OCI-LY7 (cell line): ENCODE results near the gene TCF12. TPM values are rescaled to one million over a fixed set of nuclear protein-coding genes. Genes with fewer than 3 reads are reported as not detected.

Experiments used
- BruUV-seq: library from RNA; stranded (reverse); fragments of 400-500 nt; replicated peaks from 2 replicates; lab custom pipeline; 2021; lab: Mats Ljungman, UMichigan
- CTCF ChIA-PET: fragments of 300-600 bp; sonication (Branson Sonifier 250); formaldehyde crosslinking; loops from one replicate; lab custom pipeline; 2022; ENCODE audit warnings: antibody characterized with exemption; ENCODE audit not compliant: unreplicated experiment; lab: Charles Lee
- POLR2A ChIA-PET: fragments of 300-600 bp; sonication (Branson Sonifier 250); formaldehyde crosslinking; loops from one replicate; lab custom pipeline; 2022; ENCODE audit warnings: antibody characterized with exemption; lab: Charles Lee
- DNase-seq: peaks from one replicate; pipeline ENCODE4 v3.0.0-alpha.2; 2015; ENCODE audit warnings: low spot score
- H2AFZ ChIP-seq: fragments of 200-600 bp; sonication (generic), shearing (Covaris generic); 2 replicates; pipeline ENCODE4 v1.6.1; 2014; ENCODE audit warnings: mild to moderate bottlenecking, antibody characterized with exemption, low read length, moderate library complexity
- H3K27ac ChIP-seq: fragments of 200-600 bp; sonication (generic); 2 replicates; pipeline ENCODE4 v1.5.1; 2014; ENCODE audit warnings: mixed run types, low read depth, mild to moderate bottlenecking, moderate library complexity, low read length, inconsistent platforms; ENCODE audit not compliant: poor library complexity, severe bottlenecking
- H3K36me3 ChIP-seq: fragments of 200-600 bp; sonication (generic); 2 replicates; pipeline ENCODE4 v1.6.1; 2014; ENCODE audit warnings: mild to moderate bottlenecking, antibody characterized with exemption, low read length, moderate library complexity, mixed read lengths; ENCODE audit not compliant: insufficient read depth
- H3K4me1 ChIP-seq: fragments of 200-600 bp; sonication (generic); 2 replicates; pipeline ENCODE4 v1.5.1; 2014; ENCODE audit warnings: mild to moderate bottlenecking, low read length; ENCODE audit not compliant: insufficient read depth, poor library complexity, severe bottlenecking
- H3K4me2 ChIP-seq: fragments of 200-600 bp; sonication (generic); 2 replicates; pipeline ENCODE4 v1.6.1; 2014; ENCODE audit warnings: mild to moderate bottlenecking, low read length
- H3K4me3 ChIP-seq: fragments of 200-600 bp; sonication (generic); 2 replicates; pipeline ENCODE4 v1.5.1; 2014; ENCODE audit warnings: mild to moderate bottlenecking, low read depth, low read length; ENCODE audit not compliant: poor library complexity, severe bottlenecking
- H3K79me2 ChIP-seq: fragments of 200-600 bp; sonication (generic); 2 replicates; pipeline ENCODE4 v1.6.1; 2016; ENCODE audit warnings: low read depth, mild to moderate bottlenecking, low read length, moderate library complexity, mixed read lengths; ENCODE audit not compliant: insufficient read depth
- H3K9me2 ChIP-seq: fragments of 200-600 bp; sonication (generic); 2 replicates; pipeline ENCODE4 v1.6.1; 2016; ENCODE audit warnings: mild to moderate bottlenecking, low read length, mixed read lengths; ENCODE audit not compliant: insufficient read depth
- H3K9me3 ChIP-seq: fragments of 200-600 bp; sonication (generic); 2 replicates; pipeline ENCODE4 v1.6.1; 2014; ENCODE audit warnings: mild to moderate bottlenecking, mixed run types, low read length, mixed read lengths
- H4K20me1 ChIP-seq: fragments of 200-600 bp; sonication (generic); 2 replicates; pipeline ENCODE4 v1.6.1; 2014; ENCODE audit warnings: mild to moderate bottlenecking, antibody characterized with exemption, low read length, moderate library complexity, mixed read lengths; ENCODE audit not compliant: insufficient read depth
- CTCF ChIP-seq: fragments of 200-600 bp; sonication (generic); conservative IDR thresholded peaks from 2 replicates; pipeline ENCODE4 v1.5.1; 2014; ENCODE audit warnings: mild to moderate bottlenecking, antibody characterized with exemption, low read length, moderate library complexity, mixed read lengths
- EZH2phosphoT487 ChIP-seq: fragments of 200-600 bp; sonication (generic); IDR thresholded peaks from 2 replicates; pipeline ENCODE4 v1.6.1; 2018; ENCODE audit warnings: low read depth, borderline replicate concordance, mild to moderate bottlenecking, mixed run types, antibody characterized with exemption, low read length, moderate library complexity, mixed read lengths
- intact Hi-C: fragments of 100-400 bp; cut with micrococcal nuclease; formaldehyde crosslinking; loops from one replicate; pipeline ENCODE4 v1.10.0; 2022; ENCODE audit not compliant: unreplicated experiment
- total RNA-seq, 2 experiments: library from RNA; depleted of rRNA in 1 of 2; stranded (reverse); fragments of >200 nt in 1 of 2; shearing (Covaris generic) in 1 of 2; gene quantifications; 2 replicates each; pipeline ENCODE4 v1.2.3, GENCODE V29; 2014 to 2022

Gene TCF12
- total RNA-seq, 2 experiments from 2014 or later, result 51.6 to 139 TPM

- Histone ChIP-seq H3K4me2 (no peak overlapping the region), H3K79me2 (peaks cover 8% of the 10 kb centered on the region; the same call in 1 of the 2 replicates), H3K27ac (no peak overlapping the region), H3K9me2 (no peaks in the 10 kb centered on the region), H2AFZ (no peak overlapping the region), H3K4me1 (peaks cover 9% of the 10 kb centered on the region), H3K9me3 (no peaks in the 10 kb centered on the region), H4K20me1 (peaks cover 6% of the 10 kb centered on the region; the same call in 1 of the 2 replicates), H3K36me3 (no peaks in the 10 kb centered on the region), H3K4me3 (no peak overlapping the region)
- DNase-seq, result no peak
- intact Hi-C loops, result no loop called here
- no peak for TF ChIP-seq EZH2phosphoT487
- TF ChIP-seq CTCF, result no peak
- POLR2A ChIA-PET, result no interaction called here
- CTCF ChIA-PET, result no interaction called here
- no TSS peak for BruUV-seq
Measured at GRCh38 chr15:56980473-56980872, 62.0 kb downstream of the TCF12 start.

GRCh38 chr15:56981160-56981559 is 62.7 kb downstream of the TCF12 start:
- Histone ChIP-seq H3K4me2 (no peak overlapping the region), H4K20me1 (peaks cover 7% of the 10 kb centered on the region; the same call in 1 of the 2 replicates), H3K79me2 (peaks cover 8% of the 10 kb centered on the region; the same call in 1 of the 2 replicates), H3K27ac (no peak overlapping the region), H3K4me3 (no peak overlapping the region), H3K9me3 (no peaks in the 10 kb centered on the region), H3K9me2 (no peaks in the 10 kb centered on the region), H3K4me1 (peaks cover 14% of the 10 kb centered on the region), H3K36me3 (no peaks in the 10 kb centered on the region), H2AFZ (no peak overlapping the region)
- DNase-seq, result no peak
- POLR2A ChIA-PET, result no interaction called here
- CTCF ChIA-PET, result no interaction called here
- intact Hi-C loops, result no loop called here
- no TSS peak for BruUV-seq
- no peak for TF ChIP-seq EZH2phosphoT487
- TF ChIP-seq CTCF, result no peak

- peaks cover 20% of the 10 kb centered on the region; the same call in 1 of the 2 replicates for H3K79me2 ChIP-seq
- intact Hi-C loops, result no loop called here
- no TSS peak for BruUV-seq
Measured at GRCh38 chr15:56982987-56983386, 64.5 kb downstream of the TCF12 start.

More at GRCh38 chr15:56982987-56983386, 64.5 kb downstream of the TCF12 start:
- H2AFZ ChIP-seq, result no peak overlapping the region
- H3K4me3 ChIP-seq, result no peak overlapping the region
- H3K4me1 ChIP-seq, result peaks cover 14% of the 10 kb centered on the region
- no peak overlapping the region for H3K4me2 ChIP-seq
- TF ChIP-seq EZH2phosphoT487 (no peak), CTCF (no peak)
- CTCF ChIA-PET, result no interaction called here
- H4K20me1 ChIP-seq, result peaks cover 7% of the 10 kb centered on the region; the same call in 1 of the 2 replicates
- H3K27ac ChIP-seq, result no peak overlapping the region
- POLR2A ChIA-PET, result no interaction called here
- H3K36me3 ChIP-seq, result no peaks in the 10 kb centered on the region
- DNase-seq, result no peak
- H3K9me3 ChIP-seq, result no peaks in the 10 kb centered on the region
- no peaks in the 10 kb centered on the region for H3K9me2 ChIP-seq
